SK-N-SH (cell line): ENCODE results near the gene MPZL1. TPM values are rescaled to one million over a fixed set of nuclear protein-coding genes. Genes with fewer than 3 reads are reported as not detected.

Source experiments
- CTCF ChIA-PET: fragments of 300-600, 350-600 bp; formaldehyde crosslinking; extraction: SDS; loops from one replicate; lab custom pipeline; 2021; lab: Yijun Ruan, JAX
- POLR2A ChIA-PET: fragments of 350-600 bp; sonication (Branson Sonifier 250); formaldehyde crosslinking; extraction: SDS; loops from one replicate; lab custom pipeline; 2020; ENCODE audit warnings: antibody characterized with exemption, inconsistent platforms; lab: Yijun Ruan, JAX
- DNase-seq: peaks from one replicate; pipeline ENCODE4 v3.0.0; 2012
- H2AFZ ChIP-seq: fragments of 200-600 bp; sonication (generic); 2 replicates; pipeline ENCODE4 v1.8.1; 2016; ENCODE audit warnings: antibody characterized with exemption, mild to moderate bottlenecking, low read depth
- H3F3A ChIP-seq: fragments of 200-600 bp; sonication (generic); replicated peaks from 2 replicates; pipeline ENCODE3; 2016; ENCODE audit warnings: antibody characterized with exemption, mild to moderate bottlenecking; ENCODE audit not compliant: insufficient read depth
- H3K27ac ChIP-seq, 2 experiments: fragments of 200-500 bp in 1 of 2; fragments of 200-600 bp in 1 of 2; sonication (Bioruptor generic) in 1 of 2; sonication (generic), shearing (Covaris generic) in 1 of 2; 2 replicates each; pipeline versions ENCODE4 v1.5.1 to v1.6.1; 2014 to 2016; ENCODE audit warnings: low read depth in 2 of 2, inconsistent platforms in 1 of 2, low read length in 1 of 2, mild to moderate bottlenecking in 1 of 2, mixed read lengths in 1 of 2
- H3K27me3 ChIP-seq: fragments of 200-600 bp; sonication (generic), shearing (Covaris generic); 2 replicates; pipeline ENCODE4 v1.6.1; 2016; ENCODE audit warnings: mixed run types; ENCODE audit not compliant: insufficient read depth
- H3K36me3 ChIP-seq, 2 experiments: fragments of 200-500 bp in 1 of 2; fragments of 200-600 bp in 1 of 2; sonication (Bioruptor generic) in 1 of 2; sonication (generic) in 1 of 2; replicated peaks in 1 of 2; 2 replicates each; pipeline versions ENCODE3 to v1.5.1; 2014 to 2016; ENCODE audit warnings: low read length in 1 of 2, mild to moderate bottlenecking in 1 of 2; ENCODE audit not compliant: insufficient read depth in 2 of 2, control insufficient read depth in 1 of 2
- H3K4me1 ChIP-seq, 2 experiments: fragments of 200-500 bp in 1 of 2; fragments of 200-600 bp in 1 of 2; sonication (Bioruptor generic) in 1 of 2; sonication (generic), shearing (Covaris generic) in 1 of 2; 2 replicates each; pipeline versions ENCODE4 v1.5.1 to v1.6.1; 2014 to 2016; ENCODE audit warnings: low read depth in 1 of 2, low read length in 1 of 2, mixed run types in 1 of 2; ENCODE audit not compliant: insufficient read depth in 2 of 2, control insufficient read depth in 1 of 2
- H3K4me2 ChIP-seq: fragments of 200-600 bp; sonication (generic), shearing (Covaris generic); 2 replicates; pipeline ENCODE4 v1.6.1; 2017; ENCODE audit warnings: mixed run types
- H3K4me3 ChIP-seq, 2 experiments: fragments of 200-500 bp in 1 of 2; fragments of 200-600 bp in 1 of 2; sonication (Bioruptor generic) in 1 of 2; sonication (generic), shearing (Covaris generic) in 1 of 2; 2 replicates each; pipeline versions ENCODE4 v1.5.1 to v1.8.1; 2014 to 2016; ENCODE audit warnings: low read depth in 2 of 2, inconsistent platforms in 1 of 2, low read length in 1 of 2, mild to moderate bottlenecking in 1 of 2, mixed read lengths in 1 of 2, moderate library complexity in 1 of 2
- H3K79me2 ChIP-seq: fragments of 200-600 bp; sonication (generic); 2 replicates; pipeline ENCODE4 v1.8.1; 2017; ENCODE audit warnings: mild to moderate bottlenecking; ENCODE audit not compliant: insufficient read depth
- H3K9ac ChIP-seq: fragments of 200-600 bp; sonication (generic); 2 replicates; pipeline ENCODE4 v1.6.1; 2017; ENCODE audit warnings: mixed run types
- H3K9me2 ChIP-seq: fragments of 200-600 bp; sonication (generic); 2 replicates; pipeline ENCODE4 v1.6.1; 2017; ENCODE audit warnings: mixed run types
- H3K9me3 ChIP-seq: fragments of 200-600 bp; sonication (generic); 2 replicates; pipeline ENCODE4 v1.6.1; 2017; ENCODE audit warnings: mixed run types, mild to moderate bottlenecking, moderate library complexity
- H4K20me1 ChIP-seq: fragments of 200-600 bp; sonication (generic); 2 replicates; pipeline ENCODE4 v1.6.1; 2017; ENCODE audit warnings: mild to moderate bottlenecking, mixed run types; ENCODE audit not compliant: insufficient read depth
- ELF1 ChIP-seq: IDR thresholded peaks from 2 replicates; pipeline ENCODE4 v1.4.0; 2012
- EP300 ChIP-seq, 2 experiments: IDR thresholded peaks; 2 replicates each; pipeline versions ENCODE4 v1.4.0 to v1.6.1; 2012; ENCODE audit warnings: borderline replicate concordance in 1 of 2, low read depth in 1 of 2, low read length in 1 of 2
- FOSL2 ChIP-seq: IDR thresholded peaks from 2 replicates; pipeline ENCODE4 v1.4.0; 2012; ENCODE audit warnings: low read depth, mild to moderate bottlenecking, moderate library complexity, borderline replicate concordance
- FOXJ3 ChIP-seq: sonication (generic); formaldehyde crosslinking; IDR thresholded peaks from 2 replicates; pipeline ENCODE4 v1.5.1; 2020; ENCODE audit warnings: mild to moderate bottlenecking, missing genetic modification reagents
- FOXM1 ChIP-seq: IDR thresholded peaks from 2 replicates; pipeline ENCODE4 v1.4.0; 2012; ENCODE audit warnings: low read depth, mild to moderate bottlenecking
- GATA2 ChIP-seq: sonication (generic); formaldehyde crosslinking; IDR thresholded peaks from 2 replicates; pipeline ENCODE4 v1.5.0; 2020; ENCODE audit warnings: mild to moderate bottlenecking, missing genetic modification reagents
- MXI1 ChIP-seq: IDR thresholded peaks from 2 replicates; pipeline ENCODE4 v1.6.1; 2012; ENCODE audit warnings: mild to moderate bottlenecking, low read depth, low read length, improper control_type of control experiment
- NFIC ChIP-seq: IDR thresholded peaks from 2 replicates; pipeline ENCODE4 v1.4.0; 2012; ENCODE audit warnings: borderline replicate concordance
- POLR2AphosphoS5 ChIP-seq: IDR thresholded peaks from 2 replicates; pipeline ENCODE4 v1.6.1; 2012; ENCODE audit warnings: low read depth, low read length
- RXRA ChIP-seq: IDR thresholded peaks from 2 replicates; pipeline ENCODE4 v1.4.0; 2012; ENCODE audit warnings: low read depth, mild to moderate bottlenecking, borderline replicate concordance
- SMC3 ChIP-seq: IDR thresholded peaks from 2 replicates; pipeline ENCODE4 v1.6.1; 2012; ENCODE audit warnings: low read depth, low read length, improper control_type of control experiment
- TCF12 ChIP-seq: IDR thresholded peaks from 2 replicates; pipeline ENCODE4 v1.4.0; 2012
- TEAD4 ChIP-seq: IDR thresholded peaks from 2 replicates; pipeline ENCODE4 v1.4.0; 2012; ENCODE audit warnings: mild to moderate bottlenecking, borderline replicate concordance; ENCODE audit not compliant: insufficient read depth
- YY1 ChIP-seq: IDR thresholded peaks from 2 replicates; pipeline ENCODE4 v1.4.0; 2012; ENCODE audit warnings: low read depth, mild to moderate bottlenecking
- WGBS: methylation state at CpG from one replicate; pipeline ENCODE4 v1.1.6; 2017; ENCODE audit warnings: low lambda C conversion rate; 5-methylcytosine and 5-hydroxymethylcytosine counted together
- polyA plus RNA-seq, 3 experiments: library from polyadenylated mRNA; depleted of rRNA; stranded (reverse); fragments of >200 nt; gene quantifications; 2 replicates each; pipeline ENCODE4 v1.2.3, GENCODE V29; 2012
- TF ChIP-seq, protein P1 (sequence below): IDR thresholded peaks from 2 replicates; pipeline ENCODE4 v1.4.0; 2012; ENCODE audit warnings: low read depth, borderline replicate concordance
- TF ChIP-seq, protein P2 (sequence below): fragments of 150-350 bp; IDR thresholded peaks from 2 replicates; pipeline ENCODE4 v1.6.1; 2017; ENCODE audit warnings: antibody characterized with exemption, low read length, low read depth, borderline replicate concordance
- TF ChIP-seq, protein P3 (sequence below): fragments of 200-600 bp; sonication (generic); IDR thresholded peaks from 2 replicates; pipeline ENCODE4 v1.6.1; 2017; ENCODE audit warnings: antibody characterized with exemption, mild to moderate bottlenecking, moderate library complexity
- TF ChIP-seq, protein P4 (sequence below): IDR thresholded peaks from 2 replicates; pipeline ENCODE4 v1.6.1; 2012; ENCODE audit warnings: mild to moderate bottlenecking, low read depth, low read length, moderate library complexity

The MPZL1 gene
- polyA plus RNA-seq, 1 of the 3 experiments (the other 2 are of a cell fraction) = 27.3 TPM

DNA sequence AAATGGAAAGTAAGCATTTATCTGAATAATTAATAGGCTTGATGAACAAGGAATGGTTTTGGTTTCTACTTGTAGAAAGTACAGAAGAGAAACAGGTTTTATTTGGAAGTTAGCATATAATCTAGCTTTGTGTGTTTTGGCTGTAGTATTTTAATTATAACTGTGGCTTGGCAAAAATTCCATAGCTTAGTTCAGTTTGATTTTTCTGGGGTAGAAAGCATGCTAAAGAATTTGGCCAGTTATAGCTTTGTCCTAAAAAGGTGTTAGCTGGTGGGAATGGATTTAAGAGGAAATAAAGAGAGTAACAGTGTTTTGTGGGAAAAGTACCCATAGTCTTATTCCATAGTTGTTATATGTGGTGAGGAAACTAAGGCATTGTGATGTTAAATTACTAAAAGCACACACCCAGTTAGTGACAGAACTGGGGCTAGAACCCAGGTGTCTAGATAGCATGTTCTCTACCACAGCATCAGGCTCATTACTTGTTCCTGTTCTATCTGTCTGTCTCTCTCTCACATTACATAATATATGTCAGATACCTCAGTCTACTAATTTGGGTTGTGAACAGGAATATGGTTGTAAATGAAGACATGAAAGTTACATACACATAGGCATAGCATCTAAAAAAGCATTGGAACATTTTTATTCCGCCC, 55.0 kb downstream of the MPZL1 start (continued):
- TF ChIP-seq TEAD4 (no peak), EP300 (IDR thresholded peaks at IDR 0.05; ENCODE audit: borderline replicate concordance in 1 of 2, low read depth in 1 of 2, low read length in 1 of 2) (no peak)
- TF ChIP-seq, protein P1, sequence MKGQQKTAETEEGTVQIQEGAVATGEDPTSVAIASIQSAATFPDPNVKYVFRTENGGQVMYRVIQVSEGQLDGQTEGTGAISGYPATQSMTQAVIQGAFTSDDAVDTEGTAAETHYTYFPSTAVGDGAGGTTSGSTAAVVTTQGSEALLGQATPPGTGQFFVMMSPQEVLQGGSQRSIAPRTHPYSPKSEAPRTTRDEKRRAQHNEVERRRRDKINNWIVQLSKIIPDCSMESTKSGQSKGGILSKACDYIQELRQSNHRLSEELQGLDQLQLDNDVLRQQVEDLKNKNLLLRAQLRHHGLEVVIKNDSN = no peak
- TF ChIP-seq, protein P2, sequence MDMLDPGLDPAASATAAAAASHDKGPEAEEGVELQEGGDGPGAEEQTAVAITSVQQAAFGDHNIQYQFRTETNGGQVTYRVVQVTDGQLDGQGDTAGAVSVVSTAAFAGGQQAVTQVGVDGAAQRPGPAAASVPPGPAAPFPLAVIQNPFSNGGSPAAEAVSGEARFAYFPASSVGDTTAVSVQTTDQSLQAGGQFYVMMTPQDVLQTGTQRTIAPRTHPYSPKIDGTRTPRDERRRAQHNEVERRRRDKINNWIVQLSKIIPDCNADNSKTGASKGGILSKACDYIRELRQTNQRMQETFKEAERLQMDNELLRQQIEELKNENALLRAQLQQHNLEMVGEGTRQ = no peak

DNA sequence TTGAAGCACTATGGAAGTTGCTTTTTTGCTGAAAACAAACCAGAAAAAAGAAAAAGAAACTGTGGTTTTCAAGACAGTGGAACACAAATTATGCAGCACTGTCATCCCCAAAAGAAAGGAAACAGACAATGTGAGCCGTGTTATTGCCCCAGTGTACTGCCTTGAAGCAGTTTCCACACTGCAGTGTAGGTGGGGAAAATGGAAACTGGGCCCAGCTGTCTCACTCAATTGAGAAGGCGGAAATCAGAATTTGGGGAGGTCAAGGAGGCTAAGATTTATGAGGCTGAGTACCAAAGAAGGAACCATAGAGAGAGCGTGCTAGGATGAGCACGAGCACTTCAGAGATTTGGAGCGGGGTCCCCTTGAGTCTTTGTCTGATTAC, 55.5 kb downstream of the MPZL1 start:
- H3K9me2 ChIP-seq = no peaks in the 10 kb centered on the region
- no peak for DNase-seq
- H4K20me1 ChIP-seq = no peaks in the 10 kb centered on the region
- H3K79me2 ChIP-seq = no peaks in the 10 kb centered on the region
- H3K4me1 ChIP-seq = peaks cover 0 to 21% of the 10 kb centered on the region in 2 experiments; a peak in 1 of 4 replicates
- H3K36me3 ChIP-seq = peaks cover 64 to 67% of the 10 kb centered on the region in 2 experiments
- H3K9me3 ChIP-seq = 0 out of 2 replicates have a peak, but pooled peaks cover 7% of the 10 kb centered on the region
- peaks cover 8% of the 10 kb centered on the region for H3F3A ChIP-seq
- POLR2A ChIA-PET = no interaction called here
- H3K27ac ChIP-seq = no peak overlapping the region
- H3K9ac ChIP-seq = no peak overlapping the region
- TF ChIP-seq, protein P1 = no peak
- TF ChIP-seq, protein P2 = no peak
- no peak for TF ChIP-seq NFIC
- TF ChIP-seq ELF1 = no peak
- TF ChIP-seq TEAD4 = no peak
- TF ChIP-seq EP300 (IDR thresholded peaks at IDR 0.05; ENCODE audit: borderline replicate concordance in 1 of 2, low read depth in 1 of 2, low read length in 1 of 2) = no peak
- no peak for TF ChIP-seq YY1
- TF ChIP-seq FOXJ3 = no peak
- no peak for TF ChIP-seq FOXM1
- no peak for TF ChIP-seq POLR2AphosphoS5
- no peak for TF ChIP-seq MXI1
- TF ChIP-seq GATA2 = no peak
- no peak for TF ChIP-seq RXRA
- TF ChIP-seq SMC3 = no peak
- TF ChIP-seq, protein P3, sequence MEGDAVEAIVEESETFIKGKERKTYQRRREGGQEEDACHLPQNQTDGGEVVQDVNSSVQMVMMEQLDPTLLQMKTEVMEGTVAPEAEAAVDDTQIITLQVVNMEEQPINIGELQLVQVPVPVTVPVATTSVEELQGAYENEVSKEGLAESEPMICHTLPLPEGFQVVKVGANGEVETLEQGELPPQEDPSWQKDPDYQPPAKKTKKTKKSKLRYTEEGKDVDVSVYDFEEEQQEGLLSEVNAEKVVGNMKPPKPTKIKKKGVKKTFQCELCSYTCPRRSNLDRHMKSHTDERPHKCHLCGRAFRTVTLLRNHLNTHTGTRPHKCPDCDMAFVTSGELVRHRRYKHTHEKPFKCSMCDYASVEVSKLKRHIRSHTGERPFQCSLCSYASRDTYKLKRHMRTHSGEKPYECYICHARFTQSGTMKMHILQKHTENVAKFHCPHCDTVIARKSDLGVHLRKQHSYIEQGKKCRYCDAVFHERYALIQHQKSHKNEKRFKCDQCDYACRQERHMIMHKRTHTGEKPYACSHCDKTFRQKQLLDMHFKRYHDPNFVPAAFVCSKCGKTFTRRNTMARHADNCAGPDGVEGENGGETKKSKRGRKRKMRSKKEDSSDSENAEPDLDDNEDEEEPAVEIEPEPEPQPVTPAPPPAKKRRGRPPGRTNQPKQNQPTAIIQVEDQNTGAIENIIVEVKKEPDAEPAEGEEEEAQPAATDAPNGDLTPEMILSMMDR = no peak
- no peak for TF ChIP-seq FOSL2
- TF ChIP-seq, protein P4, sequence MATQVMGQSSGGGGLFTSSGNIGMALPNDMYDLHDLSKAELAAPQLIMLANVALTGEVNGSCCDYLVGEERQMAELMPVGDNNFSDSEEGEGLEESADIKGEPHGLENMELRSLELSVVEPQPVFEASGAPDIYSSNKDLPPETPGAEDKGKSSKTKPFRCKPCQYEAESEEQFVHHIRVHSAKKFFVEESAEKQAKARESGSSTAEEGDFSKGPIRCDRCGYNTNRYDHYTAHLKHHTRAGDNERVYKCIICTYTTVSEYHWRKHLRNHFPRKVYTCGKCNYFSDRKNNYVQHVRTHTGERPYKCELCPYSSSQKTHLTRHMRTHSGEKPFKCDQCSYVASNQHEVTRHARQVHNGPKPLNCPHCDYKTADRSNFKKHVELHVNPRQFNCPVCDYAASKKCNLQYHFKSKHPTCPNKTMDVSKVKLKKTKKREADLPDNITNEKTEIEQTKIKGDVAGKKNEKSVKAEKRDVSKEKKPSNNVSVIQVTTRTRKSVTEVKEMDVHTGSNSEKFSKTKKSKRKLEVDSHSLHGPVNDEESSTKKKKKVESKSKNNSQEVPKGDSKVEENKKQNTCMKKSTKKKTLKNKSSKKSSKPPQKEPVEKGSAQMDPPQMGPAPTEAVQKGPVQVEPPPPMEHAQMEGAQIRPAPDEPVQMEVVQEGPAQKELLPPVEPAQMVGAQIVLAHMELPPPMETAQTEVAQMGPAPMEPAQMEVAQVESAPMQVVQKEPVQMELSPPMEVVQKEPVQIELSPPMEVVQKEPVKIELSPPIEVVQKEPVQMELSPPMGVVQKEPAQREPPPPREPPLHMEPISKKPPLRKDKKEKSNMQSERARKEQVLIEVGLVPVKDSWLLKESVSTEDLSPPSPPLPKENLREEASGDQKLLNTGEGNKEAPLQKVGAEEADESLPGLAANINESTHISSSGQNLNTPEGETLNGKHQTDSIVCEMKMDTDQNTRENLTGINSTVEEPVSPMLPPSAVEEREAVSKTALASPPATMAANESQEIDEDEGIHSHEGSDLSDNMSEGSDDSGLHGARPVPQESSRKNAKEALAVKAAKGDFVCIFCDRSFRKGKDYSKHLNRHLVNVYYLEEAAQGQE = no peak
- no peak for TF ChIP-seq TCF12
- WGBS = 97% methylated on average over 5 of the region's 5 CpGs
- no peak overlapping the region for H2AFZ ChIP-seq
- no peak overlapping the region for H3K4me2 ChIP-seq
- no peaks in the 10 kb centered on the region for H3K27me3 ChIP-seq
- H3K4me3 ChIP-seq = no peak overlapping the region
- CTCF ChIA-PET = no interaction called here
